Glomerular visceral epithelial cell (primary cell): ENCODE results near the gene CAP2.

Experiments used
- DNase-seq: peaks from one replicate; pipeline ENCODE4 v3.0.0-alpha.2; 2016; ENCODE audit errors: extremely low spot score

CAP2 gene

DNA sequence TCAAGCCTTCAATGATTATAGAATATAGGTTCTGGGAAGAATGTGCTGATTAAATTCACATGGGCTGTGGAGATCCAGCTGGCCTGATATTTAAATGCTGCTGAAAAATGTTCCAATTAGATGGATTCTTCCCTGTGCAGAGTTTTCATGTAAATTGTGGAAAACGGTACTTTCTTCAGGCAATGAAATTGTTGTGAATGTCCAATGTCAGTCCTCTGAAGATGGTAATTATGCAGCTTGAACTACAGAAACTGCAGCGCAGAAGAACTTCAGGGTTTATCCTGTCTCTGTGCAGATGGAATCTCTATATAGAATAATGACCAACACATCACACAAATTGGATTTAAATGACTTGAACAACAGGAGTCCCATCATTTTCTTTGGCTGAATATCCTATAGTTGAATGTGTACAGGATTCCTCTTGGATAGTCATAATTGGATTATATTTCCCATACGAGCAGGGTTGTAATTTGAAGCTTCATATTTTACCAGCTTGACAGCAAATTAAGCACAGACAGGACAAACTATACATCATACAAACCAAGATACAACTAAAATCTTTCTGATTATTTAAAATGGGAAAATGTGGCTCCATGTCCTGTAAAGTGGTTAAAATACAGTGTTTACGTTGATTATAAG, 82.3 kb downstream of the CAP2 start:
- DNase-seq = no peak

DNA sequence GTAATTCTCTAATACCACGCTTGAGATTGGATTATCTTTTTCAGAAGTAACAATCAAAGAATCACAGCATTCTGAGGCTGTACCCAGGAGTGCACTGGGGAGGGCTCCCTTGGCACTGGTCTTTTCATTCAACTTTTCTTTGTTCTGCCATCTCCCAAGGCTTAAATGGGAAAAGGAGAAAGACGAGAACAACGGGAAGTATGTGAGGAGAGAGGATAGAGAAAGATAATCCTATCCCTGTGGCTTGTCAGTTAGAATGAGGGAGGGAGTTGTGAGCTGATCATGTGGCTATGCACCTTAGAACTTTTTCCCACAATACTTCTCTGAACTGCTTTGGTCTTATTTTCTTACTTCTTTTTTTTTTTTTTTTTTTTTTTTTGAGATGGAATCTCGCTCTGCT, 83.1 kb downstream of the CAP2 start:
- no peak for DNase-seq

DNA sequence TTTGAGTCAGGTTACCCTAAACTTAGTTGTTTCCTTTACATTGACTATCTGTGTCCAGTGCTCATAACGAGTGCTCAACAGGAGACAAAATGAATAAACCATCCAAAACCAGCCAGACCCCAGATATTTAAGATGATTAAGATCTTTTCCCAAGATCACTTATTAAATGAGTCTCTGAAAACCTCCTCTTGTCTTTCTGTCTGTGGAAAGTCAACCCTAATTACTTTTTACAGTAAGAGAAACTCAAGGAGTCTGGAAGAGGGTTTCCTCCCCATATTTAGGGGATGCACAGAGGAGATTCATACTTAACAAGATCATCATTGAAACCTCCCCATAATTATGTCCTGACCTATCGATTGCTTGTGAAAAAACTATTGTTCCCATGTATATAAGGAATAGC, 84.0 kb downstream of the CAP2 start:
- no peak for DNase-seq

DNA sequence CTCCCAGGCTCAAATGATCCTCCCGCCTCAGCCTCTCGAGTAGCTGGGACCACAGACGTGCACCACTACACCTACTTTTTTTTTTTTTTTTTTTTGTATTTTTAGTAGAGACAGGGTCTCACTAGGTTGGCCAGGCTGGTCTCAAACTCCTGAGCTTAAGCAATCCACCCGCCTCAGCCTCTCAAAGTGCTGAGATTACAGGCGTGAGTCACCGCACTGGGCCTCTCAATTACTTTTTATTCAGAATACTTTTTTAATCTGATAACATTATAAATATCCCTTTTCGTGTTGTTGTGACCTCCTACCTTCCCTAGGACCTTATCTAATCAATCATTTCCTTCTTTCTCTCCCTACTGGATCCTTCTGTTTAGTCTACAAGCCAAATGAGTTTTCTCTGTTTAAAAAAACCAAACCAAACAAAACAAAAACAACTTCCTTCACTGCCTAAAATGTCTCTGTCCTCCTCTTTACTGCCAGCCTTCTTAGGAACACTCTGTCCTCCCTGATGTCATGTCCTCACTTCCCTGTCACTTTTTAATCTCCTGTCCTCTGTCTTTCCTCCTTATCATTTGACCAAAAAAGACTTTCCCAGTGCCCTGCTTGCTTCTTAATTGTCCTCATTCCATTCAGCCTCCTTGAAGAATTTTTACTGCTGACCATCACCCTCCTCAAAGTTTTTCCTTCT, 85.0 kb downstream of the CAP2 start:
- no peak for DNase-seq

DNA sequence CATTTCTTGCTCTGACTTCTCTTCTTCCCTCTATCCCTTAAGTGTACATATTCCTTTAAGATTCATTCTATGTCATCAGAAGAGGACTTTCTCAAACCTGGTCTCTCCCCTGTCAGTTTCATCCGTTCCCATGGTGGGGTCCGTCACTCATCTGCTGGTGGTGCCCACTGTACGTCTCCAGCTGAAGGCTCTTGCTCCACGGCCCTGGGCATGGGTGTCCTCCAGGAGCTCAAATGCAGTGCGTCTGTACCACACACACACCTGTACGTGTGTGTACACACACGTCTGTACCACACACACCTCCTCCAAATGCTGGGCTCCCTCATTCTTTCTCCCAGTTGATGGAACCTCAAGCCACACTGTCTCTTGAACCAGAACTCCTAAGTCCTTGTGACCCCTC, 85.6 kb downstream of the CAP2 start:
- DNase-seq = no peak

DNA sequence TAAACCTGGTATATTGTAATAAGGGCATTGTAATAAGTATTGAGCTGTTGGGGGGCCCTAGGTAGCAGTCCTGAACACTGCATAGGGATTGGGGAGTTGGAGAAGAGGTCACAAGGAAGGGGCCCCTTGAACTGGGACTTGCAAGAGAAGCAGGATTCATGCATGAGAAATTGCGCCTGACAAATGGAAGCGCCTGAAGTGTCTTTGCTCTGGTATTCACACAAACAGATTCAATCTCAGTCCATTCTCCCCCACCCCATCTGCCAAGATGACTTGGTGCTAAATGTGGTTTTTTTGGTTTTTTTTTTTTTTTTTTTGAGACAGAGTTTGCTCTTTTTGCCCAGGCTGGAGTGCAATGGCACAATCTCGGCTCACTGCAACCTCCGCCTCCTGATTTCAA, 87.1 kb downstream of the CAP2 start:
- no peak for DNase-seq

DNA sequence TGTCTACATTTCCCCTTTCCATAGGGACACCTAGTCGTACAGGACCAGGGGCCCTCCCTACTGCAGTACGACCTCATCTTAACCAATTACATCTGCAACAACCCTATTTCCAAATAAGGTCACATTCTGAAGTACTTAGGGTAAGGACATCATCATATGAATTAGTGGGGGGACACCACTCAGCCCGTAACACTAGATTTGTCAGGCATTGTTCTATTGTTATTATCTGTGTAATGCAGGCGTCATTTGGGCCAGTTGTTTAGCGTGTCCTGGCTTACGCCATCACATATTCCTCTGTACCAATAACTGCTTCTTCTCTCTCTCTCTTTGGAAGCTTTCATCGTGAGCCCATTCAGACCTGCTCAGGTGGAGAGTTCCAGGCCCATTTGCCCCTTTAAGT, 89.3 kb downstream of the CAP2 start:
- DNase-seq = no peak

DNA sequence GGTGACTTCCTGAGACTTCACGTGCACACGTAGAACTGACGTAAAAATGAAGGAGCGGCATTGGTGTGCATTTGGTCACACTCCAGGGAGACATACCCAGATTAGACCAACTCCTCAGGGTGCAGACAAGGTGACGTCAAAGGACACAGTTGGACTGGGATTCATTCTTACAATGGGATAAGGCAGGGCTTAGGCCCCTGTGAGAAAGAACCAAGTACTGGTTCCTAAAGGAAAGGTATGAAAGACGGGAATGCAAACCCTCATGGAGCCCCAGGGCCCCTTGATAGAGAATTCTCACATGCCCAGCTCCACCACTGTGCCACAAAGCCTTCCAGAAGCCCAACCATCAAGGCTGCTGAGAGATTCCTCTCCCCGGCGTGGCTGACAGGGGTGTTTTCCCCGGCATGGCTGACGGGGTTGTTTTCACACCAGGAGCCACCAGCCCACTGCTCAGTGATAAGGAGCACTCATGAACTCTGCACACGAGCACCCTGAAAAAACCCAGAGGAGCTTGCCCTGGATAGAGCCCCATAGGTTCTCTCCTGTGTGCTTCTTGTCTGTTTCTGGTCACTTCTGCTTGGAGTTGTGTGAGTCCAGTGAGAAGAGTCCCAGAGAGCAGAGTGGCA, 90.1 kb downstream of the CAP2 start:
- no peak for DNase-seq

DNA sequence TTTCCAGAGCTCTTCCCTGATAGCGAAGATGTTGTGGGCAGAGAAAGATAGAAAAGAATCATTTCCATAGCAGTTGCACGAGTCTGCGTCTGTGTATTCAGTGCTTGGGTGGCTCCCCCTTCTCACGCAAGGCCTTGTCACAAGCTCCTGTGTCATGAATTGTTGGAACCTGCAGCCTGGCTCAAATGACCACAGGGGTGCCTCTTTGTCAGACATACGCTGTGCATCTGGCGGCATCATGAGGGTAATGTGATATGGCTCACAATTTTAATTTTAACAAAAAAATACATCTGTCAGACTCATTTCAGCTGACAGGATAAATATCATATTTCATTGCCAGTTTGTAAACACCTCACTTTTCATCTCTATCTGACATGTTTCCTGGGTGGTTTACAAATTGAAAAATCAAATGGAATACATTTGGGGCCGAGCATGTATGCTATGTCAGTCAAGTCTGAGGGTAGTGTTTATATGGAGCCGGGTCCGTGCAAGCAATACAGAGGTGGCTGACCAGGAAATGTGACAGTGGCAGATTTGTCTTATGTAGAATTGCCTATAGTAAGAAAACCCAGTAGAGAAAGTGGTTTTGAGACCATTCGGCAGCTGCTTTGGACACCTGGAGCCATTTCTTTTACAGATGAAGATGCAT, 90.9 kb downstream of the CAP2 start:
- DNase-seq = no peak

DNA sequence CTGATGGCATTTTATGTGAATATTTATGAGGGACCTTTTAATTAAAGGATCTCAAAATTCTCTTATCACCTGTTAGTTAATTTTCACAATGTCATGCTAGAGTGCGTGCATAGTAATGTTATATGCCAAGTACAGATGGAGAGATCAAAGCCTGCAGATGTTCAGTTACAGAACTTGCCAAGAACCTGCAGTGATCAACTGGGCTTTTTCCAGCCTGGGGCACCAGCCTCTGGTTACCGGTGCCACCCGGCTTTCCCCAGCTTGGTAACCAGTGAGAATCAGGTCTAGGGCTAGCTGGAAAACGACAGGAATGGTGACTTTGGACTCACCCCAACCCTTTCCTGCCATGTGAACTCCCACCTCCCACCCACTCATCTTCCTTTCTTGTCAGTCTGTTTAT, 91.8 kb downstream of the CAP2 start:
- DNase-seq = no peak

DNA sequence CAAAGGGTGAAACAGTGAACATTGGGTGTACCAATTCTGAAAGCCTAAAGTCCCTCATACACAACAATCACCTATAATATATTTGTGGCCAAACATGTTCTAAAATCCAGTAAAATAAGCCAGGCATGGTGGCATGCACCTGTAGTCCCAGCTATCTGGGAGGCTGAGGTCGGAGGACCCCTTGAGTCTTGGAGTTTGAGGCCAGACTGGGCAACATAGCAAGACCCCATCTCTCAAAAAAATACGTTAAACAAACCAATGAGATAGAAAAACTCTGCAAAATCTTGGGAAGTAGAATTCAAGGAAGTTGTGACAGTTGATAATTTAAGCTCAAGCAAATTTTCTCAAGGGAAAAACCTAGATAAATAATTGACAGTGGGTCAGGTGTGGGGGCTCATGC, 92.6 kb downstream of the CAP2 start:
- DNase-seq = no peak

DNA sequence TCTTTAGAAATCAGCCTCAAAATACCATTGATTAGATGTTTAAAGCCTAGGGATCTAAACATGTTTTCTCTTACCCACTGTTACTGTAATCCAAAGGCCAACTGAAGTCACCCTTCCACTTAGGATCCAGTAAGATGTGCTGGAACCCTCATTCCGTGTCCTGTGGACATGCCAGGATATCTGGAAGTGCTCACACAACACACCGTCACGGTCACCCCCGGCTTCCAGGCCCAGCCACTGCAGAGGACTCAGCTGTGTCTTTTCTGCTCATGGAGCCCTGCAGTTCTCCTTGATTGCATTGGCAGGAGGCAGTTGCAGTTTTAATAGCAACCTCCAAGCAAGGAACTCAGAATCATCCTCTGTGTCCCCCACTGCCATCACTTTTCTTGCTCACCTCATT, 93.3 kb downstream of the CAP2 start:
- DNase-seq = no peak

DNA sequence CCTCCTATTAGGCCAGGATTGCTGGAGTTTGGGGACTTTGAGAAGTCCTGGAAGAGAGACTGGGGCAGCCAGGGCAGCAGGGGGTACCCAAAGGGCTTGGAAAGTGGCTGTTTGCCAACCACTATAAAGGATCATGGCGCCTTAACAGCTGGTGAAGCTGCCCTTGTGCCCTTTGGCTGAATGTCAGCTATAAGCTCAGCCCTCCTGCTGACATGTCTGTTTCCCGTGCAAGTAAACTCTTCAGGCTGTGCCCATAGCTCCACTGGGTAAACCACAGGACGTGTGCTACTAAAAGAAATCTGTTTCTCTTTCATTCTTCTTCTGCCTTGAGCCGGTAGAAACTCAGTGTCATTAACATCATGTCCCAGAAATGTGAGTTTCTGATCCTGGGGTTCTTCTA, 97.3 kb downstream of the CAP2 start:
- DNase-seq = no peak

DNA sequence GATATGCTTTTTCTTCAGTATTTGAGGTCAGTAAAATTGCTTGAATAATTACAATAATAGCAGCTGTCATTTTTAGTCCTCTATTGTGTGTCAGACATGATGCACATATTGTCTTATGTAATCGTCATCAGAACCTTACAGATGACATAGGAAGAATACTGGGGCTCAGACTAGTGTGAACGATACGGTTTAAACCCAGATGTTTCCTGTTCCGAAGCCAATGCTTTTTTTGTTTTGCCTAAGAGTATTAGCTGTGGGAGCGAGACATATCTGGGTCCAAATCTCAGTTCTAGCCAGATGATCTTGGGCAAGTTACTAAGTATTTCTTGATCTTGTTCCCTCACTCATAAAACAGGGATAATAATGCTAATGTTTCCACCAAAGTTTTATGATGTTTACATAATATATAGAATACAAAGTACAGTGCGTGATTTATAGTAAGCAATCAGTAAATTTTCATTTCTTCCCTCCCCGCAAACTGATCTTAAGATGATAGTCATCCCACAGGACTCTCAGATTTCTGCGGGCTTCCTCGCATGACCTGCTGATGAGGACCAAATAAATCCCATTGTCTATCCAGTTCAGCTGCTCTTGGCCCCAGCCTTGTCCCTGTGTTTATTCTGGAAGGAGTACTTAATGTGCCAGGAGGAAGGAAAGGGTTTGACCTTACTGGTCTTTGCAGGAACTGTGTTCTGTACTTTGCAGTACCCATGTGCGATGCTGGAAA, 98.2 kb downstream of the CAP2 start:
- DNase-seq = no peak

DNA sequence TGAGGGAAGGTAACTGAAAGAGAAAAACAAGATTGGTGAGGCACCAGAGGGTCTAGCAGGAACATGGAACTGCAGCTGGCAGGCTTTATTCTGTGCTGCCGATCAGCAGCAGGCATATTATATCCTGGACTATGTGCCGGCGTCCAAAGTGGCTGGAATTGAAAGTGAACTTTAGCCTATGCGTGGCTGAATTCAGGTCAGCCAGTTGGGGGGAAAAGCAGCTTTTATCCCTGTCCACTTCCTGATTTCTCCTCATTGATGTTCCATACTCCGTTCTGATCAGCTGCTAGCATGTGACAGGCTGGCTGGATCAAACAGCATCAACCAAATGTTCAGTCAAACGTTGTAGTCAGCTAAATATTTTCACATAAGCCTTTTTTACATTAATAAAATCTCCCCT, 99.0 kb downstream of the CAP2 start:
- no peak for DNase-seq

DNA sequence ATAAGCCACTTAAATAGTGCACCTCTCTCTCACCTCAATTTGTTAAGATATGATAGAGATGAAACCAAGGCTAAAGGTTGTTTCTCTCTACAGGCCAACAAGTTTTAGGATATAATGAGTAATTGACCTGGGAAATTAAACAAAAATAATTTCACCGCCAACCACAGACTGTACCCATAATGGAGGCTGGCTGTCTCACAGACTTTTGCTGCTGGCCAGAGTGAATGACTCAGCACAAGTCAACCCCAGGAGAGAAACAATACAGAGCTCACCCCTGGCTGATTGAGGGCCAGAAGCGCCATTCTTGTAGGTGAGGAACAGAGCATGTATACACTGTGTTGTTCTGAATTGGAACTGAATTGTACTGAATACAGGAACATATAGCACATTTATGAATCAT, 99.9 kb downstream of the CAP2 start:
- DNase-seq = peak; percentile 61

DNA sequence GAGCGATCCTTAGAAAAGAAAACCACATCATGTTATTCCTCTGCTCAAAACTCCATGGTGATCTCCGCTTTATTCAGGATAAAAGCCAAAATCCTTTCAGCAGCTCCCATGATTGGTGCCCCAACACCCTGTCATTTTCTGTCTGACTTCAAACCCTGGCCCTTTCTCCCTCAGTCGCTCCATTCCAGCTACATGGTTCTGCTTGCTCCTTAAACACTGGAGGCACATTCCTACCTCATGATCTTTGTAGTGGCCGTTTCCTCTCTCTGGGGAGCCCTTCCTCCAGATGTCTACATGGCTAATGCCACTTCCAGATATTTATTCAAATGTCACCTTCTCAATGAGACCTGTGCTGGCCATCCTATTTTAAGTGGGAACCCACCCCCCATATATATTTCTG, 100.8 kb downstream of the CAP2 start:
- DNase-seq = no peak

DNA sequence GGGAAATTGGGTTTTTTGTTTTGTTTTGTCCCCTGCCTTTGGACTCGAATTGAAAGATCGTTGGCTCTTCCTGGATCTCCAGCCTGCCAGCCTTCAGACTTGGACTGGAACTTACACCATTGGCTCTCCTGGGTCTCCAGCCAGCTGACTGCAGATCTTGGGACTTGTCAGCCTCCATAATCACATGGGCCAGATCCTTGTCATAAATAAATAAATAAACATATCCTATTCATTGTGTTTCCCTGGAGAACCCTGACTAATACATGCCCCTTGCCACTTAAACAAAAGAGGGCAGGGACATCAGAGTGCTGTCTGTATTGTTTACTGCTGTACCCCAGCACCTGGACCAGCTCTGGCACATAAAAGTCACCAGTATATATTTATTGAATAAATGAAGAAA, 101.5 kb downstream of the CAP2 start:
- no peak for DNase-seq

DNA sequence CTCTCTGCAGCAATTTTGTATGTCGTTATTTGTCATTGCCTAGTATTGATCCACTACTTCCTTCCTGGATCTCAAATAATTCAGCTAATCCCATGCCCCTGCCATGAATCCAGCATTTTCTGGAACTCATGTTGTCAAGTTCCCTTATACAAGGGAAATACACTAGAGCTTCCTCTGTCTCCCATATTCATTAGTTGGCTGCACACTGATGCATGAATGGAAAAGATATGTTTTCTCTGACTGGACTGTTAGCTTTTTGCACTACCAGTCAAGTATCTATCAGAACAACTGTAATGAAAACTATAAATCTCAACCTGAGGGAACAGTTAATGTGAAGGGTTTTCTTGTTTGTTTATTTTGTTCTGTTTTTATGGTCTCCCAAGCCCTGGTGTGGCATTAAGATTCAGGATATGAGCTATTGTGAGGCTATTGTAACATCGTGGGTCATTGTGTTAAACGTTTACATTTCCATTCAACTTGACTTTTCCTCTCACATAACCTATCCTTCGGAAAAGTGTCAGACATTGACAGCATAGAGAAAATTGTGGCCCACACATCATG, 104.2 kb downstream of the CAP2 start:
- no peak for DNase-seq

DNA sequence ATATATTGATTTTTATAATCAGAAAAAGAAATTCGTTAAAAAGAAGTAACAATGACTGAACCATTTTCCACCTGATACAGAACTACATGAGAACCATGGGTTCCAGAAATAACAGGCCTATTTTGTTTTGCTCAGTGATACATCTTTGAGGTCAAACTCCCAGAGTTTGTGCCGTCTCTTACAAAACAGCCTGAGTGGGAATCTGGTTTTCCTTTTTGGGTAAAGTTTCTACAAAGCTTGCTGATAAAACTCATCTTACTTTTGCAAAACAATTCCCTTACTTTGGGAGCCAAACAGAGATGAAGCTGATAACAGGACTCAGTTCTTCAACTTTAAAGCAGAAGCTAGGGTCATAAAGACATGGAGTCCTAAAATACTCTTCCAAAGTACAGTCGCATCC, 108.0 kb downstream of the CAP2 start:
- no peak for DNase-seq

DNA sequence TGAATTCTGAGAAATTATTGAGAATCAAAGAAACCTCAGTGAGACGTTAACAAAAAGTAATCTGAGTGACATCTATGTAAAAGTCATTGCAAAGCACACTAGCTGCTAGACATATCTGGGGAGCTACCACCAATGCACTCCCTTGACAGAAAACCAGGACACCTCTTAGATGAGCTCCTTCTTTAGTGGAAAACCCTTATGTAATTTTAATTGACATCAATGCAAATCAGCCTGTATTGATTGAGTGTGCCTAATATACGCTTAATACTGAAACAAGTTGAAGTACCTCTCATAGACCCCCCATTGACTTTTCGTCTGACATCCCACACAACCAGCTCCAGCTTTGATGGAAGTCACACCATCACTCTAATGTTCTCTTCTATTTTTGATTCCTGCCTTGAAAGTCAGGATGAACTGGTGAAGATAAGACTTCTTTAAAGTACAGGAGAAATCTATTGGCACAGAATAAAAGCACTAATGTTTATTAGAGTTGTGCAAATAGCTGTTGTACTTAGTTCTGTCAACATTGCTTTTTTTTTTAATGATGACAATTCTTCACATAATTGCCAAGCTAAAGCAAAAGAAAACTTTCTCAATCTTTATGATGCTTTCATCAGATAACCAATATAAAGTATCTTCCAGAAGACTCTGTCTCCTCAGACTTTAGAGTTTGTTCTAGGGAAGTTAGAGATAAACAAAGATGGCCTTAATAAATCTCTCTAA, 108.7 kb downstream of the CAP2 start:
- DNase-seq = no peak
